GM12864 (cell line): ENCODE results near the gene MAGEA3.
"Not testable (repeated sequence)": the region's sequence is repeated elsewhere in the genome, so short reads cannot be mapped to it uniquely, and the experiment has no call there.

Source experiments
- DNase-seq: peaks from one replicate; pipeline ENCODE4 v3.0.0-alpha.2; 2011; ENCODE audit warnings: low read depth
- H3K4me3 ChIP-seq: 2 replicates; pipeline ENCODE4 v1.5.1; 2011; ENCODE audit warnings: mild to moderate bottlenecking, low read depth, low read length, control low read depth
- TF ChIP-seq, protein P1 (sequence below): IDR thresholded peaks from 2 replicates; pipeline ENCODE4 v1.5.1; 2011; ENCODE audit warnings: low read depth, mild to moderate bottlenecking, moderate library complexity, low read length, control low read depth, inconsistent platforms; ENCODE audit errors: missing control alignments

Gene MAGEA3

GRCh38 chrX:152697952-152698931 lies at the start of gene MAGEA3:
MAGEA3 (plus strand) TSS chrX:152698794; CDS start chrX:152700833, 2,039 bp downstream.
- not testable (repeated sequence) for H3K4me3 ChIP-seq, DNase-seq

- no peak overlapping the region for H3K4me3 ChIP-seq
- no peak for DNase-seq
- TF ChIP-seq, protein P1, sequence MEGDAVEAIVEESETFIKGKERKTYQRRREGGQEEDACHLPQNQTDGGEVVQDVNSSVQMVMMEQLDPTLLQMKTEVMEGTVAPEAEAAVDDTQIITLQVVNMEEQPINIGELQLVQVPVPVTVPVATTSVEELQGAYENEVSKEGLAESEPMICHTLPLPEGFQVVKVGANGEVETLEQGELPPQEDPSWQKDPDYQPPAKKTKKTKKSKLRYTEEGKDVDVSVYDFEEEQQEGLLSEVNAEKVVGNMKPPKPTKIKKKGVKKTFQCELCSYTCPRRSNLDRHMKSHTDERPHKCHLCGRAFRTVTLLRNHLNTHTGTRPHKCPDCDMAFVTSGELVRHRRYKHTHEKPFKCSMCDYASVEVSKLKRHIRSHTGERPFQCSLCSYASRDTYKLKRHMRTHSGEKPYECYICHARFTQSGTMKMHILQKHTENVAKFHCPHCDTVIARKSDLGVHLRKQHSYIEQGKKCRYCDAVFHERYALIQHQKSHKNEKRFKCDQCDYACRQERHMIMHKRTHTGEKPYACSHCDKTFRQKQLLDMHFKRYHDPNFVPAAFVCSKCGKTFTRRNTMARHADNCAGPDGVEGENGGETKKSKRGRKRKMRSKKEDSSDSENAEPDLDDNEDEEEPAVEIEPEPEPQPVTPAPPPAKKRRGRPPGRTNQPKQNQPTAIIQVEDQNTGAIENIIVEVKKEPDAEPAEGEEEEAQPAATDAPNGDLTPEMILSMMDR = no peak
Observed at GRCh38 chrX:152652060-152652459, 46.5 kb upstream of the MAGEA3 start.

GRCh38 chrX:152652467-152652866 lies 46.1 kb upstream of the MAGEA3 start:
- TF ChIP-seq, protein P1 = no peak
- no peak for DNase-seq
- no peak overlapping the region for H3K4me3 ChIP-seq

DNA sequence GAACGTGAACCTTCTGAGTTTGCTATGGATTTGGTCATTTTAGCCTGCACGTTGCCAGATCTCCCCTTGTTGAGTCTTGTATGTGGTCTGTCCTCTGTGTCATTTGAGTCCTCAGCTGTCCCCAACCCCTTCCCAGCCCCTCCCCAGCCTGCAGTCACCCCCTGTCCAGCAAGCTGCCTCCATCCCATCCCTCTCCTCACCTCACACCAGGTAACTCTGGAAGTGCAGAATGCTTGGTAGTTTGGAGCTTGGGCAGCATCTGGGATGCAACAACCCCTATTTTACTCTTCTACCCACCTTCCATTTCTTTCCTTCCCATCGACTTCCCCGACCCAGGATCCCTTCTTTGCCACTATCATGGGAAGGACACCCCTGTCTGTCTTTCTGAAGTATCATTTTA lies 42.5 kb upstream of the MAGEA3 start:
- H3K4me3 ChIP-seq = no peak overlapping the region
- TF ChIP-seq, protein P1 = no peak
- no peak for DNase-seq

- H3K4me3 ChIP-seq = no peak overlapping the region
- no peak for DNase-seq
- TF ChIP-seq, protein P1 = no peak
Observed at GRCh38 chrX:152656890-152657289, 41.7 kb upstream of the MAGEA3 start.

DNA sequence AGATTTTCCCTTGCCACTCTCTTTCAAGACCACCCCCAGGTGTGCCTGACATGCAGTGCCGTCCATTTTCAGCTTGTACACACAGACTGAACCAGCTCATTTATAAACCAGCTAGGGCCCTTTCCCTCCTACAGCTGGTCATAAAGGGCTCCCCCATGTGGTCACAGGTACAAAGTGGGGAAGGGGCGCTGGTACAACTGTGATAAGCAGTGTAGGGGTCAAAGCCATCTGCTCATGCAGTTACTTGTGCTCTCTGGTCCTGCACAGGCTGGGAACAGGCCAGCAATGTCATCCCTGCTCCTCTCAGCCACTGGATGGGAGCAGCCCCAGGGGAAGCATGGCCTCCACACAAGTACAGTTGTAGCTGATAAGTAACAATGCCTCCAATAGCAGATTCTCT lies 40.3 kb upstream of the MAGEA3 start:
- TF ChIP-seq, protein P1 = no peak
- no peak for DNase-seq
- H3K4me3 ChIP-seq = no peak overlapping the region

- DNase-seq = no peak
- H3K4me3 ChIP-seq = no peak overlapping the region
- TF ChIP-seq, protein P1 = no peak
Observed at GRCh38 chrX:152663086-152663485, 35.5 kb upstream of the MAGEA3 start.
